ENCODE results near the gene CHST11.
"Not testable (repeated sequence)": the region's sequence is repeated elsewhere in the genome, so short reads cannot be mapped to it uniquely, and the experiment has no call there.

Gene CHST11

GRCh38 chr12:104522985-104523722, 66.4 kb downstream of the CHST11 start:
- Mint-ChIP-seq H3K4me3 (no peak overlapping the region), H3K4me1 (peaks cover 95% of the 10 kb centered on the region), H3K27ac (peak overlapping the region; percentile 46), H3K36me3 (ENCODE audit: low read depth) (peaks cover 7% of the 10 kb centered on the region), H3K27me3 (ENCODE audit: low read depth, poor library complexity) (peaks cover 6% of the 10 kb centered on the region), H3K9me3 (peaks cover 6% of the 10 kb centered on the region)
- DNase-seq = no peak
- TF ChIP-seq CTCF (IDR thresholded peaks at IDR 0.05) = no peak

GRCh38 chr12:104524034-104524832, 67.5 kb downstream of the CHST11 start:
- H3K36me3 Mint-ChIP-seq (ENCODE audit: low read depth) = peaks cover 15% of the 10 kb centered on the region
- H3K27ac Mint-ChIP-seq = no peak overlapping the region
- H3K27me3 Mint-ChIP-seq (ENCODE audit: low read depth, poor library complexity) = peaks cover 11% of the 10 kb centered on the region
- no peak overlapping the region for H3K4me3 Mint-ChIP-seq
- H3K4me1 Mint-ChIP-seq = peaks cover 94% of the 10 kb centered on the region
- no peak for DNase-seq
- peaks cover 7% of the 10 kb centered on the region for H3K9me3 Mint-ChIP-seq
- TF ChIP-seq CTCF (IDR thresholded peaks at IDR 0.05) = no peak

- peak overlapping the region; percentile 86 for H3K27ac Mint-ChIP-seq
- peak overlapping the region; percentile 19 for H3K4me3 Mint-ChIP-seq
- peaks cover 81% of the 10 kb centered on the region for H3K4me1 Mint-ChIP-seq
- H3K36me3 Mint-ChIP-seq (ENCODE audit: low read depth) = peaks cover 33% of the 10 kb centered on the region
- H3K27me3 Mint-ChIP-seq (ENCODE audit: low read depth, poor library complexity) = peaks cover 9% of the 10 kb centered on the region
- peaks cover 17% of the 10 kb centered on the region for H3K9me3 Mint-ChIP-seq
- DNase-seq = peak; percentile 59
- no peak for TF ChIP-seq CTCF (IDR thresholded peaks at IDR 0.05)
These were observed 69.6 kb downstream of the CHST11 start for GRCh38 chr12:104526320-104526719.

DNA sequence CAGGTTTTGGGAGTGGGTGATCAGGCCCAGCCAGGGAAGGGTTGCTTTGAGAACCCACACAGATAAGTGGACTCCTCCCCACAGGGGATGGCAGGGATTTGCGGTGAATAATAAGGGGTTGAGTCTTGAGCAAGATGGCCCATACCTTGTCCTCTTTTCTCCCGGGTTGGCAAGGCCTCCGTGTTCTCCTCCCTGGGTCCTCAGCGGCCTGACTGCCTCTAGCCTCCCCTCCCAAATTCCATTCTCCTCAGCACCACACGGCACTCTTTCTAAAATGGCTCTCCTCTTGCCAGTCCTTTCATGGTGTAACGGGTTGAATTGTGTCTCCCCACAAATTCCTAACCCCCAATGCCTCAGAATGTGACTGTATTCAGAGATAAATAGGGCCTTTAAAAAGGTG, 70.0 kb downstream of the CHST11 start:
- peak overlapping the region; percentile 86 for H3K27ac Mint-ChIP-seq

DNA sequence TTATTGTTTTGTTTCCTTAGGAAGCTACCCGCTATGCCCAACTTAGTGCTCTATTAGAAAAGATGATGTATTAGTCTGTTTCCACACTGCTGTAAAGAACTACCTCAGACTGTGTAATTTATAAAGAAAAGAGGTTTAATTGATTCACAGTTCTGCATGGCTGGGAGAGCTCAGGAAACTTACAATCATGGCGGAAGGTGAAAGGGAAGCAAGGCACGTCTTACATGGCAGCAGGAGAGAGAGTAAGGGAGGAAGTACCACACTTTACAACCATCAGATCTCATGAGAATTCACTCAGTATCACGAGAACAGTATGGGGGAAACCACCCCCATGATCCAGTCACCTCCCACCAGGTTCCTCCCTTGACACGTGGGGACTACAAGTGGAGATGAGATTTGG, 70.9 kb downstream of the CHST11 start:
- H3K36me3 Mint-ChIP-seq (ENCODE audit: low read depth) = peaks cover 44% of the 10 kb centered on the region
- H3K4me3 Mint-ChIP-seq, DNase-seq: not testable (repeated sequence)
- peaks cover 70% of the 10 kb centered on the region for H3K4me1 Mint-ChIP-seq
- H3K27ac Mint-ChIP-seq = peak overlapping the region; percentile 86
- peaks cover 12% of the 10 kb centered on the region for H3K27me3 Mint-ChIP-seq (ENCODE audit: low read depth, poor library complexity)
- peaks cover 17% of the 10 kb centered on the region for H3K9me3 Mint-ChIP-seq

More for the DNA sequence above, 70.0 kb downstream of the CHST11 start:
- Mint-ChIP-seq H3K4me1 (peaks cover 77% of the 10 kb centered on the region), H3K9me3 (peaks cover 17% of the 10 kb centered on the region), H3K27me3 (ENCODE audit: low read depth, poor library complexity) (peaks cover 9% of the 10 kb centered on the region), H3K4me3 (peak overlapping the region; percentile 6), H3K36me3 (ENCODE audit: low read depth) (peaks cover 37% of the 10 kb centered on the region)
- peak; percentile 26 for DNase-seq
- no peak for TF ChIP-seq CTCF (IDR thresholded peaks at IDR 0.05)

GRCh38 chr12:104529130-104529874, 72.6 kb downstream of the CHST11 start:
- Mint-ChIP-seq H3K4me3 (no peak overlapping the region), H3K27ac (no peak overlapping the region), H3K36me3 (ENCODE audit: low read depth) (peaks cover 44% of the 10 kb centered on the region), H3K9me3 (peaks cover 17% of the 10 kb centered on the region), H3K27me3 (ENCODE audit: low read depth, poor library complexity) (peaks cover 12% of the 10 kb centered on the region), H3K4me1 (peaks cover 57% of the 10 kb centered on the region)
- no peak for DNase-seq
- no peak for TF ChIP-seq CTCF (IDR thresholded peaks at IDR 0.05)

Data from nephron progenitor cell (in vitro differentiated cells).